ENCODE results near the gene PLXNC1.

DNA sequence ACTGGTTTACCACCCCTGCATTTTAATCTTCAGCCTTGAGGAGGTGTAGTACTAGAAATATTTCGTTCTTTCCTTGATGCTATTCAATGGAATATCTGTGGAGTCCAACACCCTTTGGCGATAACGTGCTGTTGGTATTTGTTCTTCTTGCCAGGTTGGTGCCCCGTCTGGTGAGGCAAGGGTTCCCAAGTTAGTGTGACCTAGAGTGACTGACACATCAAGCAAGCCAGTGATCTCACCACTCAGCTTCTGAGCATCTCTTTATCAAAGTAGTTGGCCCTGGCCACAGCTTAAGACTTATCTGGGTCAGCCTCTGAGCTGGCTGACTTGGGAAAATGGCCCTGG lies 60.2 kb downstream of the PLXNC1 start:
- TF ChIP-seq, protein P1, sequence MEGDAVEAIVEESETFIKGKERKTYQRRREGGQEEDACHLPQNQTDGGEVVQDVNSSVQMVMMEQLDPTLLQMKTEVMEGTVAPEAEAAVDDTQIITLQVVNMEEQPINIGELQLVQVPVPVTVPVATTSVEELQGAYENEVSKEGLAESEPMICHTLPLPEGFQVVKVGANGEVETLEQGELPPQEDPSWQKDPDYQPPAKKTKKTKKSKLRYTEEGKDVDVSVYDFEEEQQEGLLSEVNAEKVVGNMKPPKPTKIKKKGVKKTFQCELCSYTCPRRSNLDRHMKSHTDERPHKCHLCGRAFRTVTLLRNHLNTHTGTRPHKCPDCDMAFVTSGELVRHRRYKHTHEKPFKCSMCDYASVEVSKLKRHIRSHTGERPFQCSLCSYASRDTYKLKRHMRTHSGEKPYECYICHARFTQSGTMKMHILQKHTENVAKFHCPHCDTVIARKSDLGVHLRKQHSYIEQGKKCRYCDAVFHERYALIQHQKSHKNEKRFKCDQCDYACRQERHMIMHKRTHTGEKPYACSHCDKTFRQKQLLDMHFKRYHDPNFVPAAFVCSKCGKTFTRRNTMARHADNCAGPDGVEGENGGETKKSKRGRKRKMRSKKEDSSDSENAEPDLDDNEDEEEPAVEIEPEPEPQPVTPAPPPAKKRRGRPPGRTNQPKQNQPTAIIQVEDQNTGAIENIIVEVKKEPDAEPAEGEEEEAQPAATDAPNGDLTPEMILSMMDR (conservative IDR thresholded peaks at IDR 0.05 in 1 of 2, IDR thresholded peaks at IDR 0.05 in 1 of 2; ENCODE audit: extremely low read depth in 1 of 2, insufficient read depth in 1 of 2, low read depth in 1 of 2, low read length in 2 of 2) = no peak
- TF ChIP-seq EZH2 (IDR thresholded peaks at IDR 0.05; ENCODE audit: borderline replicate concordance, low read length) = no peak

All from mammary epithelial cell (primary cell).